Neutrophil (primary cell): ENCODE measurements around the gene GTF2H3.

Source experiments
- H3K27ac ChIP-seq: fragments of 200-600 bp; sonication (generic); 2 replicates; pipeline ENCODE4 v1.5.1; 2016; ENCODE audit warnings: mild to moderate bottlenecking, moderate library complexity
- H3K27me3 ChIP-seq: fragments of 200-600 bp; sonication (generic); 2 replicates; pipeline ENCODE4 v1.6.0; 2016; ENCODE audit warnings: mild to moderate bottlenecking
- H3K36me3 ChIP-seq: fragments of 200-600 bp; sonication (generic); 2 replicates; pipeline ENCODE4 v1.5.1; 2017
- H3K4me1 ChIP-seq, 2 experiments: fragments of 200-600 bp in 1 of 2; sonication (generic) in 1 of 2; 1 replicate in 1 of 2; 2 replicates in 1 of 2; pipeline versions ENCODE4 v1.5.1 to v1.6.1; 2013 to 2016; ENCODE audit warnings: low read depth in 1 of 2, low read length in 1 of 2, mild to moderate bottlenecking in 1 of 2, moderate library complexity in 1 of 2; ENCODE audit not compliant: control insufficient read depth in 1 of 2, insufficient read depth in 1 of 2
- H3K4me3 ChIP-seq, 2 experiments: fragments of 200-600 bp in 1 of 2; sonication (generic) in 1 of 2; 1 replicate in 1 of 2; 2 replicates in 1 of 2; pipeline ENCODE4 v1.5.1; 2013 to 2016; ENCODE audit warnings: low read depth in 1 of 2, low read length in 1 of 2, mild to moderate bottlenecking in 1 of 2, moderate library complexity in 1 of 2
- H3K9me3 ChIP-seq: fragments of 200-600 bp; sonication (generic); 2 replicates; pipeline ENCODE4 v1.5.1; 2016
- TF ChIP-seq, protein P1 (sequence below): fragments of 200-600 bp; sonication (generic); IDR thresholded peaks from 2 replicates; pipeline ENCODE4 v1.5.1; 2016; ENCODE audit warnings: antibody characterized with exemption

GTF2H3 gene

DNA sequence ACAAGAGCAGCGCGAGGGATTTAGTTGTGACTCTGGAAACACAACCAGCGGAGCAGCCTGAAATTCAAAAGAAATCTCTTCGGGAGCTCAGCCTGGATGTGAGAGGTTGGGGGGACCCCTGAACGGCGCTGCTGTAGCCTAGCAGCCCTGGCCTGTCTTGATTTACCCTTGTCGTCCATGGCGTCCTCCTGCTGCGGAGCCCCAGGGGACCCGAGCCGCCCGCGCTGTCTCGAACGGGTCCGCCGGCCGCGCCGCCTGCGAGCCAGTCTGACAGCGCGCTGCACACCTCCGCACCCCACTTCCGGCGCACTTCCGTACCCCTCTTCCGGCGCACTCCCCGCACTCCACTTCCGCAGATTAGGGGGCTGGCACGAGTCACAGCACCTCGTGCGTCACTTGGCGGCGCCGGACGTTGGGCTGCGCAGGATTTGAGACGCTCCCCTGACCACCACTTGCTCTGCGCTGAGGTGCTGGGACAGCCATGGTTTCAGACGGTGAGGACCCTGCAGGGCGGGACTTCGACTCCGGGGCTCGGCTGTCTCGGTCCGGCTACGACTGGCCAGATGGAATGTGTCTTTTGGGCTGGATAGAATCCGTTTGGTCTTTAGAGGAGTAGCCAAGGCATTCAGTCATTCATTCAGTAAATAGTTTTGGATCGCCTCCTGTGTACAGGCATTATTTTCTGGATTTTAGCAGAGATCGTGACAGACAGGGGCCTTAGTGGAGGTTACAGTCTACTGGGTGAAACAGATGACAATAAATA, at the start of gene GTF2H3, which contains the start of gene EIF2B1:
Gene GTF2H3 (plus strand): TSS at position 451 of the 763 bp plus-strand sequence. CDS start 31 bp downstream, at position 482.
Gene EIF2B1 (minus strand): TSS at position 308 of the 763 bp plus-strand sequence. CDS start 129 bp downstream, at position 179.
- H3K27ac ChIP-seq = peak within 1 kb of the TSS; percentile 88
- TF ChIP-seq, protein P1, sequence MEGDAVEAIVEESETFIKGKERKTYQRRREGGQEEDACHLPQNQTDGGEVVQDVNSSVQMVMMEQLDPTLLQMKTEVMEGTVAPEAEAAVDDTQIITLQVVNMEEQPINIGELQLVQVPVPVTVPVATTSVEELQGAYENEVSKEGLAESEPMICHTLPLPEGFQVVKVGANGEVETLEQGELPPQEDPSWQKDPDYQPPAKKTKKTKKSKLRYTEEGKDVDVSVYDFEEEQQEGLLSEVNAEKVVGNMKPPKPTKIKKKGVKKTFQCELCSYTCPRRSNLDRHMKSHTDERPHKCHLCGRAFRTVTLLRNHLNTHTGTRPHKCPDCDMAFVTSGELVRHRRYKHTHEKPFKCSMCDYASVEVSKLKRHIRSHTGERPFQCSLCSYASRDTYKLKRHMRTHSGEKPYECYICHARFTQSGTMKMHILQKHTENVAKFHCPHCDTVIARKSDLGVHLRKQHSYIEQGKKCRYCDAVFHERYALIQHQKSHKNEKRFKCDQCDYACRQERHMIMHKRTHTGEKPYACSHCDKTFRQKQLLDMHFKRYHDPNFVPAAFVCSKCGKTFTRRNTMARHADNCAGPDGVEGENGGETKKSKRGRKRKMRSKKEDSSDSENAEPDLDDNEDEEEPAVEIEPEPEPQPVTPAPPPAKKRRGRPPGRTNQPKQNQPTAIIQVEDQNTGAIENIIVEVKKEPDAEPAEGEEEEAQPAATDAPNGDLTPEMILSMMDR = no peak
- H3K27me3 ChIP-seq = no peaks in the 10 kb centered on the region
- H3K36me3 ChIP-seq = peaks cover 34% of the 10 kb centered on the region
- H3K9me3 ChIP-seq = no peaks in the 10 kb centered on the region
- H3K4me1 ChIP-seq = peaks cover 16 to 17% of the 10 kb centered on the region in 2 experiments
- H3K4me3 ChIP-seq = peak within 1 kb of the TSS; percentile 81 to 89

DNA sequence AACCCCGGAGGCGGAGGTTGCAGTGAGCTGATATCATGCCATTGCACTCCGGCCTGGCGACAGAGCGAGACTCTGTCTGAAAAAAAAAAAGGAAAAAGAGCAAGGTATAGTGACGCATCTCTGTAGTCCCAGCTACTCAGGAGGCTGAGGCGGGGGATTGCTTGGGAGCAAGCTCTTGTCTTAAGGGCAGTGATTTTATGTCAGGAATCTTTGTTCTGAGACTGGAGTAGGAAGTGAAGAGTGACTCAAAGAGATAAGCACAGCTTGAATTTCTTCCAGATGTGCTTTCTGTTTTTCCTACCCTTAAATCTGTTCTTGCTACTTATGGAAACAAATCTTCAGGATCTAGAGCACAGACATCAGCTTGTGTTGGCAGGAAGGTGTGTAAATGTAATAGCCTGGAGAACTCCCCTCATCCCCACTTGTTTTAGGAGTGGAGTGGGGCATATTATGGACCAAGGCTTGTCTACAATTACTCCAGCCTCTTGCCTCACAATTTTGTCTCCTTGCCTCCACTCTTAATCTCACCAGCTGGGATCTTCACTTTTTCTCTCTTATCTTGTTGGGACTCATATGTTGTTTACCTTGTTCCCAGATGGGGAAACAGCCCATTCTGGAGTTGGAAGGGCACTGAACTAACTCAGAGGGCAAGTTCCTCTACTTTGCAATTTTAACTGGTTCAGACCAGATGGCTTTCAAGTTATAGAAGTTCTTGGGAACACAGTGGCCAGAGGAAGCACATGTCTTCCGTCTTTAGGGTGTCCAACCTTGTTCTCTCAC, 41.7 kb upstream of the GTF2H3 start:
- no peaks in the 10 kb centered on the region for H3K27me3 ChIP-seq
- no peak overlapping the region for H3K27ac ChIP-seq
- peaks cover 89% of the 10 kb centered on the region for H3K36me3 ChIP-seq
- TF ChIP-seq, protein P1 = no peak
- H3K4me1 ChIP-seq = no peaks in the 10 kb centered on the region
- no peak overlapping the region for H3K4me3 ChIP-seq
- H3K9me3 ChIP-seq = no peaks in the 10 kb centered on the region

DNA sequence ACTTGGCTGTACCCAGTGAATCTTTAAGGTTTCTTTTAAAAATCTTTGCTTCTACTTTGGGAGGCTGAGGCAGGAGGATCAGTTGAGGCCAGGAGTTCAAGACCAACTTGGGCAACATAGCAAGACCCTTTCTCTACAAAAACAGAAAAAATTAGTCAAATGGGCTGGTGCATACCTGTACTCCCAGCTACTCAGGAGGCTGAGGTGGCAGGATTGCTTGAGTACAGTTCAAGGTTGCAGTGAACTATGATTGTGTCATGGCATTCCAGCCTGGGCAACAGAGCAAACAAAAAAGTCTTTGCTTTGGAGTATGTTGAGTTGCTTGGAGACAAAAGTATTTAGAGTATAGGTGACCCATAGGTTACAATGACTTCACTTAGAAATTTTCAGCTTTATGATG, 37.9 kb upstream of the GTF2H3 start:
- H3K27ac ChIP-seq = no peak overlapping the region
- H3K4me3 ChIP-seq = no peak overlapping the region
- H3K4me1 ChIP-seq = no peaks in the 10 kb centered on the region
- no peaks in the 10 kb centered on the region for H3K9me3 ChIP-seq
- H3K36me3 ChIP-seq = peaks cover 75% of the 10 kb centered on the region
- TF ChIP-seq, protein P1 = no peak
- no peaks in the 10 kb centered on the region for H3K27me3 ChIP-seq

DNA sequence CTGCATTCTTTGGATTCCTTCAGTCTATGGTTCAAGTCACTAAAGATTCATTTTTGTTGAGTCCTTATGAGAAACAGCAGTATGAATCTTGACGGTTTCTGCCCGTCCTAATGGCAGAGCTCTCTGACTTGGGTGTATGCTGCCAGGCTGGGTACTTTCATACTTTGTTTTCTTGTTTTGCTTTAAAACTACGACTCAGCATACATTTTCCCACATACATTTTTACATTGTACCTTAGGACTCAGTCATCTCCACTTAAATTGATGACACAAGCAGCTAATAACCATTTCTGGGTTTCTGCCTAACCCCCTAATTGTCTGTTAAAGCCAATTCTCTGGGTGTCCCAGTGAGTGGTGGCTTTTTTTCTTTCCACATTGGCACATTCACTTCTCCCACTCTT, 36.5 kb upstream of the GTF2H3 start:
- no peaks in the 10 kb centered on the region for H3K9me3 ChIP-seq
- H3K4me1 ChIP-seq = peaks cover under 1 to 8% of the 10 kb centered on the region in 2 experiments
- peaks cover 61% of the 10 kb centered on the region for H3K36me3 ChIP-seq
- H3K27me3 ChIP-seq = no peaks in the 10 kb centered on the region
- H3K4me3 ChIP-seq = no peak overlapping the region
- H3K27ac ChIP-seq = no peak overlapping the region
- TF ChIP-seq, protein P1 = no peak

DNA sequence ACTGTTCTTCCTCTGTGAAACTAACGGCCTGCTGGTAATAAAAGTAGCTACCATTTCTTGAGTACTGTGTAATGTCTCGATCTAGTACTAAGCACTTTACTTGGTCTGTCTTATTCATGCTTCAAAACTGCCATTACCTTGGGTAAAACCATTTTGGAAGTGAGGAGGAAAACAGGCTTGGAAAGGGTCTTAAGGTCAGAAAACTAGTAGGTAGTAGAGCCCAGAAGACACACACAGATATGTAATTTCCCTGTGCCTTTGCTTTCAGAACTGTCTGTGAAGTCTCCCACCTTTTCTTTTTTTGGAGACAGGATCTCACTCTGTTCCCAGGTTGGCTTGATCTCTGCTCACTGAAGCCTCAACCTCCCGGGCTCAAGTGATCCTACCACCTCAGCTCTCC, 35.1 kb upstream of the GTF2H3 start:
- H3K27me3 ChIP-seq = no peaks in the 10 kb centered on the region
- TF ChIP-seq, protein P1 = no peak
- peaks cover 47% of the 10 kb centered on the region for H3K36me3 ChIP-seq
- no peaks in the 10 kb centered on the region for H3K9me3 ChIP-seq
- H3K4me1 ChIP-seq = peaks cover 11 to 20% of the 10 kb centered on the region in 2 experiments
- H3K4me3 ChIP-seq = no peak overlapping the region
- H3K27ac ChIP-seq = no peak overlapping the region
